ENCODE results near the gene CYP4F22.
A peak's percentile ranks its signal among the peaks of the same experiment; 100 is the strongest.
"Not testable (repeated sequence)": the region's sequence is repeated elsewhere in the genome, so short reads cannot be mapped to it uniquely, and the experiment has no call there.

Gene CYP4F22

DNA sequence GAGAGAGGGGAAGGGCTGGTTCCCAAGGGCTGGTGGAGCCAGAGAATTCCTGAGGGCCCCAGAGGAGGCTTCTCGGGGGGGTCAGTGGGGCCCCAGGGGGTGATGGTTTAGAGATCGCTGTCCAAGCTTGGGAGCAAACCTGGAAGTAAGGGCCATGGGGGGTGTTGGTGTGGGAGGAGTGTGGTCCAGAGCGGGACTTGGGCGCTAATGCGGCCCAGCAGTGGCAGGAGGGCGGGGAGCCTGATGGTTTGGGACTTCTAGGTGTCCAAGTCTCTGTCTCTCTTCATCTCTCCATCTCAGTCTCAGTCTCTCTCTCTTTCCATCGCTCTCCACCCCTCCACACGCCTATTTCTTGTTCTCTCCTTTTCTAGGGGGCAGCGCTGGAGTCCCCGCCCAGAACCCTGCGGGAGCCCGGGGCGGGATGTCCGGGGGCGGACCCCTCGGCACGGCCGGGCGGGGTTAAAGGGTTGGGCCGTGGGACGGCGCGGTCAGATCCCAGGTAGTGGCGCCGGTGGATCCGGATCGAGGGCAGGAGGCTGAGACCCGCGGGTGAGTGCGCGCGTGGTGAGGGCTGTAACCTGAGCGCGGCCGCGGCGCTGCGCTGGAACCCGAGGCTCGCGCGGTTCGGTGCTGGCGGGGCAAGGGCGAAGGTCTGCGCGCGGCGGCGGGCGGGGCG, at the start of gene CYP4F22:
TSS of gene CYP4F22 (plus strand) at position 491 of the 676 bp plus-strand sequence. CDS start 16,812 bp downstream, outside the sequence.
- ATAC-seq (peak; percentile 34), DNase-seq (peak; percentile 36)

DNA sequence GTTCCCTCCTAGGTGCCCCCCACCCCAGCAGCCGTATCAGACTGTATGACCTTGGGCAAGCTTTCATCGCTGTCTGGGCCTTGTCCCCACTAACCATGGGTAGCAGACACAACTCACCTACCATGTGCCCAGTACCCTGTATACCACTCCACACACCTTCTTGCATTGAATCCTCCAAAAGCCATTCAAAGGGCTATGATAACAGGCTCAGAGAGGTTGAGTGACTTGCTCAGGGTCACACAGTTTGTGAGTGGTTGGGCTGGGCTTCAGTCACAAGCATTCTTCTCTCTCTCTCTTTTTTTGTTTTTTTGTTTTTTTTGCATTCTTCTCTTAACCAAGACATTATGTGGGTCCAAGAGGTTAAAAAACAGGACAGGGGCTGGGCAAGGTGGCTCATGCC, 46.6 kb upstream of the CYP4F22 start:
- DNase-seq (no peak), ATAC-seq (no peak)

DNA sequence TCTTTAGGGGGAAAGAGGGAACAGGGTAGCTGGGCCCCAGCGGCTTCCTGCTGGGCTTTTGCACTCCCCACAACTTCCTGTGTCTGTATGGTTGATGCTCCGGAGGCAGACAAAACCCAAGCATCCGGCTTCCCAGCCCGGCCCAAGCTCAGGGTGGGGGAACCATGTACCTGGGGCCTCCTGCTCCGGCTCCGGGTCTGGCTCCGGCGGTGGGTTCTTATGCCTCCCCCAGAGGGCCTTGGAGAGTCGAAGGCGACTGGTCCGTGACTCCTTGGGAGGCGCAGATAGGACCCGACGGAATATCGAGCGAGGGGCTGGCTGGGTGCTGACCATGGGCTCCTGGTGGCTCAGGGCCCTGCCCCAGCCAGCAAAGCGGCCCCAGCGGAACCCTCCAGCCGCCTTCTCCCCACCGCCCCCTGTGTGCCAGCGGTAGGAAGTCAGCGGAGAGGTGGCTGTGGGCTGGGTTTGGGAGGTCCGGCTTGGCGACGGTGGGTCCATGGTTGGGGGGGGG, 44.4 kb upstream of the CYP4F22 start:
- ATAC-seq (peak; percentile 80), DNase-seq (peak; percentile 81)

DNA sequence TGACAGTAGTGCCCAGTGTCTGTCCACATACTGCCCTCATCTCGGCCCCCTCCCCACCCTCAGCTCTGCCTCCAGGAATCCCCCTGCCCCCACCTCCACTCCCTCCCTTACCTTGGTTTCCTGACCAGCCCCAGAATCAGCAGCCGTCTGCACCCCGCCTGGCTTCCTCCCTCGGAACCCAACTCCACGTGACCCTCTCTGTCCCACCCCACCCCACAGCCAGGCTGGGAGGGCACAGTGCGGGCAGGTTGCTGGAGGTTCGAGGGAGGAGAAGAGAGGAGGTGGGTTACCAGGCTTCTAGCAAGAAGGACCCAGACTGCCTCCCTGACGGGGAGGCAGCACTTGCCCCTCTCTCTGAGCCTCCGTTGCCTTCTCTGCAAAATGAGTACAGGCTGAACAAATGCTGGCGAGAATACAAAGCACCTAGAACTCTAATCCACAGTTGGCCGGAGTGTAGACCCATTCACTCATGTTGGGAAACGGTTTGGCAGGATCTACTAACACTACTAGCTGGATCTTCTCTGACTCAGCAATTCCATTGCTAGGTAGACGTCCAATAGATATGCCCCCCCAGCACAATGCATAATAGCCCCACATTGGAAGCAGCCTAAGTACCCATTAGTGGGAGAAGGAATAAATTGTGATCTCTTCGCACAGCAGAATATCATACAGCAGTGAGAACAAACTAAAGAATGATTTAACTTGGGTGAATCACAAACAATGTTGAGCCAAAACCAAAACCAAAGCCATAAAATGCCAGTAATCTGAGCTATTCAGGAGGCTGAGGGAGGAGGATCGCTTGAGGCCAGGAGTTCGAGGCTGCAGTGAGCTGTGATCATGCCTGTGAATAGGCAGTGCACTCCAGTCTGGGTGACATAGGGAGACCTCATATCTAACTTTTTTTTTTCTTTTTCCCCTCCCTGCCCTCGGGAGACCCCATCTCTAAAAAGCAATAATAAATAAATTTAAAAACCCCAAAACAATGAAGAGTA, 43.6 kb upstream of the CYP4F22 start, which contains the start of gene RASAL3:
TSS of gene RASAL3 (minus strand) at position 151 of the 992 bp plus-strand sequence. CDS start 186 bp downstream, outside the sequence.
- DNase-seq (peak; percentile 76), ATAC-seq (peak; percentile 68)

DNA sequence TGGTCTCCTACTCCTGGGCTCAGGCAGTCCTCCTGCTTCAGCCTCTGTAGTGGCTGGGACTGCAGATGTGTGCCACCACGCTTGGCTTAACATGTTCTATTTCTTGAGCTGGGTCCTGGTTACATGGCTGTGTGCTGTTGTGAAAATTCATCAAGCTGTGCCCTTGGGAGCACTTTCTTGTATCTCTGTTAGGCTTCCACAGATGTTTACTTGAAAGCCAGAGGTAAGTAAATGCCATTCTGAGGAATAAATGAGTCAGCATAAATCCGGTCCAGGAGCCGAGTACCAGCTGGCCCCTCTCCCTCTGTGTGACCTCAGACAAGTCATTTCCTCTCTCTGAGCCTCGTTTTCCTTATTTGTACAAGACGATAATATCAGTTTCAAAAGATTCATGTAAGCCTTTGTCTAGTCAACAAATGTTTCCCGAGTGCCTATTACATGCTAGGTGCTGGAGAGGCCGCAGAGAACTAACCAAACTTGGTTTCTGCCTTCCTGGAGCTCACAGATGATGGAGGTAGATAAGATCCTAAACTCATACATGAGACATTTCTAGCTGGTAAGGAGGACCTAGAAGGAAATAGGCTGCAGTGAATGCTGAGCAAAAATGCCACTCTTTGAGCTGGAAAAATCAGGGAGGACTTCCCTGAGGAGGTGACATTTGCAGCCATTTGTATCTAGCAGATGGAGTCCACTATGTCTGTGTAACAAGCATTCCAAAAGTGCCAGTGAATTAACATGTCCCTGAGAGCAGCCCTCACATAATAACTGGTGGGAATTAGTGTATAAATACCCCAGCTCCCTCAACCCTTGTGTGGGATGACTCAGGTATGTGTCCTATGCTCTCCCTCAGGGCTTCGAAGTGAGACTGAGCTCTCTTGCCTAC, 41.2 kb upstream of the CYP4F22 start:
- DNase-seq (peak; percentile 56), ATAC-seq (peak; percentile 73)

DNA sequence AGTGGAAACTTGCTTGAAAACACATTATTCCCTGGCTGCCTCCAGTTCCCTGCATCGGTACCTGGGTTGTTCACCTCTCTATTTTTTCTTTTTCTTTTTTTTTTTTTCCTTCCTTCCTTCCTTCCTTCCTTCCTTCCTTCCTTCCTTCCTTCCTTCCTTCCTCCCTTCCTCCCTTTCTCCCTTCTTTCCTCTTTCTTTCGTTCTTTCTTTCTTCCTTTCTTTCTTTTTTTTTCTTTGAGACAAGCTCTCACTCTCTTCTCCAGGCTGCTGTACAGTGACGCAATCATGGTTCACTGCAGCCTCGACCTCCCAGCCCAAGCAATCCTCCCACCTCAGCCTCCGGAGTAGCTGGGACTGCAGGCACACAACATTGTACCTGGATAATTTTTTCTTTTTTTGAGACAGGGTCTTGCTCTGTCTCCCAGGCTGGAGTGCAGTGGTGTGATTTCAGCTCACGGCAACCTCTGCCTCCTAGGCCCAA, 40.6 kb upstream of the CYP4F22 start:
- no peak for DNase-seq
- ATAC-seq = no peak

DNA sequence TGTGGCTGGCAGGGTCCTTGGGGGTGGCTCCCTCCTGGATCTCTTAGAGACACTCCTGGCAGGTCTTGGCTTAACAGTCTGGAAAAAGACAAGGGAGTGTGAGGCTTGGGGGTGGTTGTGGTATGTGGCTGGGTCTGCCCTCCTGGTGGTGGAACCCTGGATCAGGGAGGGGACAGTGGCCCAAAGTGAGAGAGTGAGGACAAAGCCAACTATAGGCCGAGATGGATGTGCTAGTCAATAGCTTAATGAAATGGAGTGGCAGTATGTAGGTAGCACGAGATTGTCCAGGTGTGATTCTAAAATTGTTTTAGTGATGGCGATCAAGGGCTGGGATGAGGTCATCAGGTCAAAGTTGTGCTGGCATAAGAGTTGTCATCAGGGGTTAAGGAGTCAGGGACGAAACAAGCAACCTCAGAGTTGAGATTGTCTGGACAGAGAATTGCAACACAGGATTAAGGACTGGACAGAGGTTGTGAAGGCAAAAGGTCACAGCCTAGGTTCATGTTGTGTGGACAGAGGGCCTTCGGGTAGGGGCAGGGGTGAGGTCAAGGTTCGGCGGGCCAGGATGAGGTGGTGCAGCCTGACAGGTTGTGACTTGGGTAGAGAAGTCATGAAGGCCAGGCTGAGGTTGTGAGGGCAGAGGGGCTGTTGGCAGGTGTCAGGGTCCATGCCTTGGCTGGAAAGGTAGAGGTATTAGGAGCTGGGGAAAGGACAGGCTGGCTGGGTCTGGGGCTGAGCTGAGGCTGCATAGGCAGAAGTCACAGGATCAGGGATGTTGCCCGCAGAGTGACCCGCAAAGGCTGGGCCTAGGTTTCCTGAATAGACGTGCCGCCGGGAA, 39.4 kb upstream of the CYP4F22 start:
- no peak for DNase-seq
- no peak for ATAC-seq

DNA sequence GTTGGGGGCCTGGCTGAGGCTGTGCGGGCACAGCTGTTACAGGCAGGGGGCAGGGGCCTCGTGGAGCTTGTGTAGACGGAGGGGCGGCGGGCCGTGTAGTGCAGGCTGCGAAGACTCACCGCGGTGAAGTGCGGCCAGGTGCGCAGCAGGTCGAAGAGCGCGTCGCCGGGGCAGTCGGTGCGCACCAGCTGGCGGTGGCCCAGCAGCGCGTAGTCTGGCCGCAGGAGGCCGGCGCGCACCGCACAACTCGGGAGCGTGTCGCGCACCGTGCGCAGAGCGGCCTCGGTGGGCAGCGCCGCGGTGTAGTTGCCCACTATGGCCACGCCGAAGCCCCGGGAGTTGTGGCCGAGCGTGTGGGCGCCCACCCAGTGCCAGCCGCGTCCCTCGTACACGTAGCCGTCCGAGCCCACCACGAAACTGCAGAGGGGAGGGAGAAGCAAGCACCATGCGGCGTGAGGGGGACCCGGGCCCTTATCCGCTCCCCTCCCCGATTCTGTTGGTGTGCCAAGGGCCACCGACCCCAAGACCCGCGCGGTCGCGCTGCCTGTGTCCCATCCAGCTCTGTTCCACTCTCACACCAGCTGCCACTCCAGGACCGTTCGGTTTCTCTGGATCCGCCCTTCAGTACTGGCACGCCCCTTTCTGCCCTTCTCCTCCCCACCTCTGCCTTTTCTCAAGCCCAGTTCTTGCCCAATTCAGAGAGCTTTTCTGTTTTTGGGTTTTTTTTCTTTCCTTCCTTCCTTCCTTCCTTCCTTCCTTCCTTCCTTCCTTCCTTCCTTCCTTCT, 38.6 kb upstream of the CYP4F22 start:
- DNase-seq = peak; percentile 47
- peak; percentile 39 for ATAC-seq

DNA sequence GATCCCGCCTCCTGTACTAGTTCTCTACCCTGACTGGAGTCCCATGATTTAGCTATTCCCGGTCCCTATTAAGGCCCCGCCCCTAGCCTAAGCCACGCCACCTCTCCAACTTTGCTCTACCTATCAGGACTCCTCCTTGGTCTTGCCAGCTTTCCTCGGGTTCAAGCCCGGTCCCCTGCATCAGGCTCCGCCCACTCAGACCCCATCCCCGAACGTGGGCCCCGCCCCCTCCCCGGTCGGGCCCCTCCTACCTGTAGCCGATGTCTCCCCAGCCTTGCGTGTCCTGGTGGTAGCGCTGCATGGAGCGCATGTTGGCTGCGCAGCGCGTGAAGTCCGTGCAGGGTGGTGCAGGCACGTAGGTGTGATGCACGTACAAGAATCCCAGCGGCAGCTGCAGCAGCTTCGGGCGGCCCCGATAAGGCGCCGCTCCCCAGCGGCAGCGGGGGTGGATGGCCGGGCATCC, 36.7 kb upstream of the CYP4F22 start:
- no peak for DNase-seq
- no peak for ATAC-seq

DNA sequence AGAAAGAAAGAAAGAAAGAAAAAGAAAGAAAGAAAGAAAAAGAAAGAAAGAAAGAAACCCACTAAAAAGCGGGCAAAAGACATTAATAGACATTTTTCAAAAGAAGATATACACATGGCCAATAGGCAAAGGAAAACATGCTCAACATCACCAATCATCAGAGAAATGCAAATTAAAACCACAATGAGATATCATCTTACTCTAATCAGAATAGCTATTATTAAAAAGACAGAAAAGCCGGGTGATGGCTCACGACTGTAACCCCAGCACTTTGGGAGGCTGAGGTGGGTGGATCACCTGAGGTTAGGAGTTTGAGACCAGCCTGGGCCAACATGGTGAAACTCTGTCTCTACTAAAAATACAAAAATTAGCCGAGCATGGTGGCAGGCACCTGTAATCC, 34.5 kb upstream of the CYP4F22 start:
- not testable (repeated sequence) for ATAC-seq, DNase-seq

DNA sequence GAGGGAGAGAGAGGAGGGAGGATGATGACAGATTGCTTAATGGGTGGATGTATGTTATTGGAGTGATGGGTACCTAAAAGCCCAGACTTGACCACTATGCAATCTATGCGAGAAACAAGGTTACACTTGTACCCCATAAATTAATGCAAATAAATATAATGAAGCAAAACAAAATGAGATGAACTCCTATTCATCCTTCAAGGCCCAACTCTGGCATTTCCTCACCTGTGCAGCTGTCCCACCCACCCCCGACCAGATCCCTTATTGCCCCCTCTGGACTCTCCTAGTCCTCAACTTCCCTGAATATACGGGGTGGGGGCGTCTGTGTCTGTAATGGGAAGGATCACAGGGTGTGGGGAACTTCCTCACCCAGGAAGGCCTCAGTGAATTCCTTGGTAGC, 33.2 kb upstream of the CYP4F22 start:
- no peak for DNase-seq
- ATAC-seq = no peak

DNA sequence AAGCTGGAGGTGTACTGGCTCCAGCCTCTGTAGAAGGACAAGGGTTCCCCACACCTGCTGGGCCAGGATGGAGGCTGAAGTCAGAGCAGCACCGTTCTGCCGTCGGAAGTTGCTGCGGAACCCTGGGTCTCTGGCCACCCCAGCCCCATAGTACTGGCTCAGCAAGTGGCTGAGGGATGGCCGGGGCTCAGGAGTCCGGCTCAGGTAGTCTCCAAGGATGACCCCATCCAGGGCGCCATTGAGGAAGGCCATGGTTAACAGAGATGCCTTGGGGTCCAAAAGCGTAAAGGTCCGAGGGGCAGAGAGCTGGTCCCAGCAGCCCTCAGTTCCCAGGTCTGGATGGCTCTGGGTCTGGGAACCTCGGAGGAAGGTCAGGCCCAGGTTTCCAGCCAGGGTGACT, 32.7 kb upstream of the CYP4F22 start:
- no peak for ATAC-seq

DNA sequence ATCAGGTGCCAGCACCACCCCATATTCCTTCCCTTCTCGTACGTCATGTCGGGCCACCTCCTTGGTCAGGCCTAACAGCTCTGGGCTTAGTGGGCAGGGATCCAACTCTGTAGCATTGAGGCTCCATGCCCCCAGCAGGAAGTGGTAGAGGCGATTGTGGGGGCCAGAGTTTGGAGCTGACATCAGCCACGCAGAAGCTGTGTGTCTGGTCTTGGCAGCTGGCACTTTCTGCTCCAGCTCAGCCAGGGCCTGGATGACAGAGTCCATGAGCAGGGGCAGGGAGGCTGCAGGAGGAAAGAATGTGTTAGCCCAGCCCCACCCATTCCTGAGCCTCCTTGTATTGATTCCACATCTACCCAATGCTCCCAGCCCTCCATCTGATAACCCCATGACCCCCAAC, 32.0 kb upstream of the CYP4F22 start:
- DNase-seq (no peak), ATAC-seq (no peak)

More for the DNA sequence above, 32.7 kb upstream of the CYP4F22 start:
- DNase-seq = no peak

DNA sequence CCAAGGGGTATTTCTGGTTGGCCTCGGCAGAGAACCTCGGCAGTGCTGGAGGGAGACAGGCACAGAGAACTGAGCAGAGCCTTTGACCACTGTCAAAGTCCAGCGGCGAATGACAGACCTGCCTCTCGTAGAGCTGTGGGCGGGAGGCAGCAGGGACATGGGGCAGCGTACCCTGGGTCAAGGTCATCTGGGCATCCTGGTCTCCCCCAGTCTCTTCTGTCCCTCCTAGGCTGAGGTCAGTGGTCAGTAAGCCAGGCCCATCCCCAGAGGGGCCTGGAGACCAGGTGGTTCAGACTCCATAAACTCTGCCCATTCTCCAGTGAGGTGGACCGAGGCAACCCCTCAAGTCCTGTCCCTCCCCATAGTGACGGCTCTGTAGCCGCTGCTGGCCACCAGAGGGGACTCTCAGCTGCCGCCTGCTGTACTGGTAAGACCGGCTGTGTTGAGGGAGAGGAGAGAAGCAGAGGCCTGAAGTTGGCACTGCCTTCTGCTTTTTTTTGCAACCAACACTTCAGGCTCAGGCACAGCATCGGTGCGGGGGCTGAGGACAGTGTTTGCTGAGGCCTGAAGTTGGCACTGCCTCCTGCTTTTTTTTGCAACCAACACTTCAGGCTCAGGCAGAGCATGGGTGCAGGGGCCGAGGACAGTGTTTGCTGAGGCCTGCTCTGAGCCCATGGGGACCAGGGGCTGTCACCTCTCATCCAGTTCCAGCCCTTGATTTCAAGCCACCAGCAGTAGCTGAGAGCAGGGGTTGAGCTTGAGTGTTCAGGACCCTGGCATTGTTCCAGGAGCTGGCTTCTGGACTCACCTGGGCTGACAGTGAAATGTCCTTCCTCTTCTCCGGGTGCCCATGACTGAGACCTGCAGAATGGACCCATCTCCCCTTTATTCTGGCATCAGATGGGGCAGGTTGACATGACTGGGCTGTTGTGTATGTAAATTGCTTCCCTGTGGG, 28.7 kb upstream of the CYP4F22 start, which contains the start of gene PGLYRP2:
TSS of gene PGLYRP2 (minus strand) at position 111 of the 955 bp plus-strand sequence. CDS start 130 bp downstream, outside the sequence.
- ATAC-seq (peak; percentile 30), DNase-seq (no peak)

DNA sequence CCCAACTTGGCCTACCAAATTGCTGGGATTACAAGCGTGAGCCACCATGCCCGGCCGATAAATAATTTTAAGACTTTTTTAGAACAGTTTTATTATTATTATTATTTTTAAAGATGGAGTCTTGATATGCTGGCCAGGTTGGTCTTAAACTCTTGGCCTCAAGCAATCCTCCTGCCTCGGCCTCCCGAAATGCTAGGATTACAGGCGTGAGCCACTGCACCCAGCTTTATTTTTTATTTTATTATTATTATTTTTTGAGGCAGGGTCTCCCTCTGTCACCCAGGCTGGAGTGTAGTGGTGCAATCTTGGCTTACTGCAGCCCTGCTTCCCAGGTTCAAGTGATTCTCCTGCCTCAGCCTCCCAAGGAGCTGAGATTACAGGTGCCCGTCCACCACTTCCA, 27.3 kb upstream of the CYP4F22 start:
- ATAC-seq = not testable (repeated sequence)

DNA sequence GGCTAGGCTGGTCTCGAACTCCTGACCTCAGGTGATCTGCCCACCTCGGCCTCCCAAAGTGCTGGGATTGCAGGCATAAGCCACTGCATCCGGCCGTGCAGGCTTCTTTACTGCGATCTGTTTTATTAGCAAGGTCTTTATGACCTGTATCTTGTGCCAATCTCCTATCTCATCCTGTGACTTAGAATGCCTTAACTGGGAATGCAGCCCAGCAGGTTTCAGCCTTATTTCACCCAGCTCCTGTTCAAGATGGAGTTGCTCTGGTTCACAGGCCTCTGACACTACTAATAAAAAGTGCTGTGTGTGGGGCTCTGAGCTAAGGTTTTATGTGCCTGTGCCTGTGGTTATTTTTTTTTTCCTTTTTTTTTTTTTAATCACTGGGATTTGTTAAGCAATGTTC, 22.6 kb upstream of the CYP4F22 start:
- ATAC-seq, DNase-seq: not testable (repeated sequence)

More for the DNA sequence above, 27.3 kb upstream of the CYP4F22 start:
- DNase-seq = not testable (repeated sequence)

DNA sequence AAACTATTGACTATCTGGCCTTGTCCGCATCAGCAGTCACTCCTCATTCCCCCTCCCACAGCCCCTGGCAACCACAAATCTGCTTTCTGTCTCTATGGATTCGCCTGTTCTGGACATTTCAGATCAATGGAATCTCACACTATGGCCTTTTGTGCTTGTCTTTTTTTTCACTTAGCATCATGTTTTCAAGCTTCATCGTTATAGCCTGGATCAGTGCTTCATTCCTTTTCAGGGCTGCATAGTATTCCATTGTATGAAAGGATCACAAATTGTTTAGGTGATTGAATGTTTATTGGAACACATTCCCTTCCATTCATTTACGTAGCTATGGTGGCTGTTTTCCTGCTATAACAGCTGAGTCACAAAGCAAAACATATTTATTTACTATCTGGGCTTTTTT, 21.3 kb upstream of the CYP4F22 start:
- no peak for DNase-seq
- ATAC-seq = no peak
